GM23338 (cell line): ENCODE data around the gene AKR1C4. TPM values are rescaled to one million over a fixed set of nuclear protein-coding genes. Genes with fewer than 3 reads are reported as not detected.
A peak's percentile ranks its signal among the peaks of the same experiment; 100 is the strongest.

Experiments used
- ATAC-seq: fragments of 200-7000 bp; cut with Tn5 transposase; 3 replicates; pipeline ENCODE4 v1.9.1; 2020
- DNase-seq: peaks from one replicate; pipeline ENCODE4 v3.0.0-alpha.2; 2015; ENCODE audit warnings: low spot score
- H2AFZ ChIP-seq: fragments of 200-600 bp; sonication (generic); 2 replicates; pipeline ENCODE4 v1.8.0; 2016; ENCODE audit warnings: antibody characterized with exemption, mild to moderate bottlenecking, moderate library complexity
- H3F3A ChIP-seq: fragments of 200-600 bp; sonication (generic); replicated peaks from 2 replicates; pipeline ENCODE4 v1.8.0; 2017; ENCODE audit warnings: antibody characterized with exemption, mixed run types, low read depth
- H3K27ac ChIP-seq: fragments of 200-600 bp; sonication (generic); 2 replicates; pipeline ENCODE4 v1.6.1; 2016; ENCODE audit warnings: low read depth
- H3K27me3 ChIP-seq: fragments of 200-600 bp; sonication (generic); 2 replicates; pipeline ENCODE4 v1.8.0; 2016; ENCODE audit warnings: mild to moderate bottlenecking, mixed run types, moderate library complexity; ENCODE audit not compliant: insufficient read depth
- H3K36me3 ChIP-seq: fragments of 200-600 bp; sonication (generic); 2 replicates; pipeline ENCODE4 v1.8.0; 2016; ENCODE audit warnings: mild to moderate bottlenecking; ENCODE audit not compliant: insufficient read depth
- H3K4me1 ChIP-seq: fragments of 200-600 bp; sonication (generic); 2 replicates; pipeline ENCODE4 v1.8.0; 2016; ENCODE audit warnings: mild to moderate bottlenecking, moderate library complexity; ENCODE audit not compliant: insufficient read depth
- H3K4me2 ChIP-seq: fragments of 200-600 bp; sonication (generic); 2 replicates; pipeline ENCODE4 v1.7.1; 2017; ENCODE audit warnings: mixed run types
- H3K4me3 ChIP-seq: fragments of 200-600 bp; sonication (generic); 2 replicates; pipeline ENCODE4 v1.6.1; 2016; ENCODE audit warnings: mixed run types
- H3K79me2 ChIP-seq: fragments of 200-600 bp; sonication (generic); replicated peaks from 2 replicates; pipeline ENCODE4 v1.8.0; 2017; ENCODE audit warnings: mild to moderate bottlenecking; ENCODE audit not compliant: insufficient read depth
- H3K9me2 ChIP-seq: fragments of 200-600 bp; sonication (generic); 2 replicates; pipeline ENCODE4 v1.8.0; 2017; ENCODE audit not compliant: insufficient read depth
- H4K20me1 ChIP-seq: fragments of 200-600 bp; sonication (generic); replicated peaks from 2 replicates; pipeline ENCODE4 v1.8.0; 2017; ENCODE audit warnings: mild to moderate bottlenecking; ENCODE audit not compliant: insufficient read depth
- H3K27ac Mint-ChIP-seq: 2 replicates; pipeline ENCODE4 v1.8.0; 2020; ENCODE audit warnings: inconsistent platforms, mild to moderate bottlenecking, moderate library complexity, mixed read lengths
- H3K27me3 Mint-ChIP-seq: 3 replicates; pipeline ENCODE4 v1.8.0; 2022; ENCODE audit warnings: low read depth, mild to moderate bottlenecking, moderate library complexity, mixed read lengths, inconsistent platforms; ENCODE audit not compliant: insufficient read depth, poor library complexity
- H3K36me3 Mint-ChIP-seq: 3 replicates; pipeline ENCODE4 v1.8.0; 2021; ENCODE audit warnings: low read depth, mild to moderate bottlenecking, inconsistent platforms, moderate library complexity, mixed read lengths
- H3K4me1 Mint-ChIP-seq: 3 replicates; pipeline ENCODE4 v1.8.0; 2020; ENCODE audit warnings: mild to moderate bottlenecking, inconsistent platforms, mixed read lengths
- H3K4me3 Mint-ChIP-seq: 3 replicates; pipeline ENCODE4 v1.8.0; 2021; ENCODE audit warnings: moderate library complexity, mild to moderate bottlenecking, inconsistent platforms, mixed read lengths
- H3K9me3 Mint-ChIP-seq: 3 replicates; pipeline ENCODE4 v1.8.0; 2020; ENCODE audit warnings: moderate library complexity, mild to moderate bottlenecking, inconsistent platforms, mixed read lengths
- CREB1 ChIP-seq: fragments of 250-450 bp; sonication (Bioruptor Pico); IDR thresholded peaks from 2 replicates; pipeline ENCODE4 v1.5.0; 2020; ENCODE audit warnings: low read depth, mild to moderate bottlenecking, moderate library complexity
- ETS1 ChIP-seq: IDR thresholded peaks from 2 replicates; pipeline ENCODE4 v1.6.1; 2016; ENCODE audit warnings: antibody characterized with exemption
- EZH2 ChIP-seq: fragments of 200-600 bp; sonication (generic); IDR thresholded peaks from one replicate; pipeline ENCODE4 v1.8.0; 2017; ENCODE audit warnings: antibody characterized with exemption, mild to moderate bottlenecking, low read depth; ENCODE audit not compliant: unreplicated experiment
- EZH2phosphoT487 ChIP-seq: fragments of 200-600 bp; sonication (generic); IDR thresholded peaks from one replicate; pipeline ENCODE4 v1.8.1; 2018; ENCODE audit warnings: antibody characterized with exemption; ENCODE audit not compliant: unreplicated experiment
- NANOG ChIP-seq: IDR thresholded peaks from 2 replicates; pipeline ENCODE4 v1.6.1; 2016; ENCODE audit warnings: antibody characterized with exemption, borderline replicate concordance
- POLR2AphosphoS5 ChIP-seq: IDR thresholded peaks from 2 replicates; pipeline ENCODE4 v1.6.1; 2016; ENCODE audit warnings: antibody characterized with exemption, low read depth
- STAT1 ChIP-seq: IDR thresholded peaks from one replicate; pipeline ENCODE4 v1.6.1; 2016; ENCODE audit warnings: antibody characterized with exemption; ENCODE audit not compliant: unreplicated experiment
- ZNF114 ChIP-seq: fragments of 250-450 bp; sonication (Bioruptor Pico); IDR thresholded peaks from 2 replicates; pipeline ENCODE4 v1.5.0; 2020; ENCODE audit warnings: mild to moderate bottlenecking, moderate library complexity
- ZNF331 ChIP-seq: fragments of 250-450 bp; sonication (Bioruptor Pico); IDR thresholded peaks from 2 replicates; pipeline ENCODE4 v1.5.0; 2020; ENCODE audit warnings: low read depth, mild to moderate bottlenecking, moderate library complexity
- polyA plus RNA-seq: library from polyadenylated mRNA; unstranded; fragments of >200 nt; fragmentation: Nextera tagmentation; extraction: Ambion mirVana; gene quantifications from 2 replicates; pipeline ENCODE4 v1.2.1, GENCODE V29; 2016
- total RNA-seq: library from RNA; depleted of rRNA; stranded (reverse); fragments of >200 nt; shearing (Covaris generic); gene quantifications from 2 replicates; pipeline ENCODE4 v1.2.3, GENCODE V29; 2014
- TF ChIP-seq, protein P1 (sequence below), 2 experiments: fragments of 200-600 bp in 1 of 2; sonication (generic) in 1 of 2; conservative IDR thresholded peaks; 2 replicates each; pipeline versions ENCODE4 v1.5.1 to v1.6.1; 2016 to 2017; ENCODE audit warnings: antibody characterized with exemption in 2 of 2, low read depth in 2 of 2, mild to moderate bottlenecking in 2 of 2, moderate library complexity in 1 of 2
- TF ChIP-seq, protein P2 (sequence below): IDR thresholded peaks from one replicate; pipeline ENCODE4 v1.6.1; 2018; ENCODE audit warnings: antibody characterized with exemption; ENCODE audit not compliant: unreplicated experiment

AKR1C4 gene
- total and polyA plus RNA-seq, 2 experiments from 2014 or later = not detected

DNA sequence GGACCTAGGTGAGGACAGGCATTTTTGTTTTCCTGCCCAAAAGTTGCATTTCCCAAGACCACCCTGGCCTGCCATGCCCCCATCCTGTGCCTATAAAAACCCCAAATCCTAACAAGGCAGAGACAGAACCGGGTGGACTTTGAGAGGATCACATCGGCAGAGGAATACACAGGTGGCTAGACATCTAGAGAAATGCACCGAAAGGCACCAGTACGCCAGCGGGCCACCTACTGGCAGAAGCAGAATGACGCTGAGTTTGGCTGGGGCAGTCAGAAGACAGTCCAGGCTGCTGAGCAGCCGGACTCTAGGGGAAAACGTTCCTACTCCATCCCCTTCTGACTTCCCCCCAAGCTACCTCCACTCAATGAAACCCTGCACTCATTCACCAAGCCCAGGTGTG, 2.8 kb downstream of the AKR1C4 start:
- Histone ChIP-seq H4K20me1 (no peaks in the 10 kb centered on the region), H3K4me3 (no peak overlapping the region), H2AFZ (no peak overlapping the region), H3K79me2 (no peaks in the 10 kb centered on the region), H3F3A (no peaks in the 10 kb centered on the region), H3K9me2 (0 out of 2 replicates have a peak, but pooled peaks cover under 1% of the 10 kb centered on the region), H3K27me3 (no peaks in the 10 kb centered on the region), H3K4me1 (no peaks in the 10 kb centered on the region), H3K27ac (no peak overlapping the region), H3K4me2 (no peak overlapping the region), H3K36me3 (no peaks in the 10 kb centered on the region)
- Mint-ChIP-seq H3K27me3 (no peaks in the 10 kb centered on the region), H3K4me3 (no peak overlapping the region), H3K27ac (no peak overlapping the region), H3K36me3 (no peaks in the 10 kb centered on the region), H3K4me1 (no peaks in the 10 kb centered on the region), H3K9me3 (peaks cover 14% of the 10 kb centered on the region)
- ATAC-seq (peak; percentile 78), DNase-seq (peak; percentile 44)
- TF ChIP-seq, protein P1, sequence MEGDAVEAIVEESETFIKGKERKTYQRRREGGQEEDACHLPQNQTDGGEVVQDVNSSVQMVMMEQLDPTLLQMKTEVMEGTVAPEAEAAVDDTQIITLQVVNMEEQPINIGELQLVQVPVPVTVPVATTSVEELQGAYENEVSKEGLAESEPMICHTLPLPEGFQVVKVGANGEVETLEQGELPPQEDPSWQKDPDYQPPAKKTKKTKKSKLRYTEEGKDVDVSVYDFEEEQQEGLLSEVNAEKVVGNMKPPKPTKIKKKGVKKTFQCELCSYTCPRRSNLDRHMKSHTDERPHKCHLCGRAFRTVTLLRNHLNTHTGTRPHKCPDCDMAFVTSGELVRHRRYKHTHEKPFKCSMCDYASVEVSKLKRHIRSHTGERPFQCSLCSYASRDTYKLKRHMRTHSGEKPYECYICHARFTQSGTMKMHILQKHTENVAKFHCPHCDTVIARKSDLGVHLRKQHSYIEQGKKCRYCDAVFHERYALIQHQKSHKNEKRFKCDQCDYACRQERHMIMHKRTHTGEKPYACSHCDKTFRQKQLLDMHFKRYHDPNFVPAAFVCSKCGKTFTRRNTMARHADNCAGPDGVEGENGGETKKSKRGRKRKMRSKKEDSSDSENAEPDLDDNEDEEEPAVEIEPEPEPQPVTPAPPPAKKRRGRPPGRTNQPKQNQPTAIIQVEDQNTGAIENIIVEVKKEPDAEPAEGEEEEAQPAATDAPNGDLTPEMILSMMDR (conservative IDR thresholded peaks at IDR 0.05; ENCODE audit: low read depth in 2 of 2) = peak; percentile 48 to 61
- no peak for TF ChIP-seq ETS1

DNA sequence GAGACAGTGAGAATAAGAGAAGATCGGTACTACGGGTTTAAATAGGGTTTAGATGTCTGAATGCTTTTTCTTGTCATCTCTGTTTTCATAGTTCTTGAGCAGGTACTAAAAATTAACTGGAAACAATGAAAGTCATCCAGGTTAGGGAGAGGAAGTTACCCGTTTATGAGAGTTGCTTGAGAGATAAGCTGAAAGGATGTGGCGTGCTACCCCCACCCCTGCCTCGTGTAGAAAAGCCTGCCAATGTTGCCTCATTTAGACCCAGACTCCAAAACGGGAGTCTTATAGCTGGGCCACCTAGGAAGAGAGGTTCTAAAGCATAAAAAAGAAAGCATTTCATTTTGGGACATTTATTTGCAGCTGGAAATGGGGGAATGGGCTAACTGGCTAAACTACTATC, 10.2 kb downstream of the AKR1C4 start:
- H3K4me1 Mint-ChIP-seq = no peaks in the 10 kb centered on the region
- ATAC-seq (no peak), DNase-seq (no peak)
- H3K4me3 Mint-ChIP-seq = no peak overlapping the region
- Histone ChIP-seq H3K4me3 (no peak overlapping the region), H2AFZ (no peak overlapping the region), H3K4me2 (no peak overlapping the region), H4K20me1 (no peaks in the 10 kb centered on the region), H3K27ac (no peak overlapping the region), H3K27me3 (no peaks in the 10 kb centered on the region), H3F3A (no peaks in the 10 kb centered on the region), H3K9me2 (peaks cover 8% of the 10 kb centered on the region; the same call in 1 of the 2 replicates), H3K4me1 (no peaks in the 10 kb centered on the region), H3K79me2 (no peaks in the 10 kb centered on the region), H3K36me3 (no peaks in the 10 kb centered on the region)
- no peaks in the 10 kb centered on the region for H3K27me3 Mint-ChIP-seq
- no peak overlapping the region for H3K27ac Mint-ChIP-seq
- peaks cover 10% of the 10 kb centered on the region; the same call in 2 of the 3 replicates for H3K36me3 Mint-ChIP-seq
- H3K9me3 Mint-ChIP-seq = peaks cover 39% of the 10 kb centered on the region
- no peak for TF ChIP-seq CREB1
- TF ChIP-seq, protein P1 (conservative IDR thresholded peaks at IDR 0.05; ENCODE audit: low read depth in 2 of 2) = no peak
- no peak for TF ChIP-seq NANOG
- TF ChIP-seq EZH2 = no peak
- no peak for TF ChIP-seq ZNF331 (CRISPR knock-in tag)
- TF ChIP-seq POLR2AphosphoS5 = no peak
- TF ChIP-seq EZH2phosphoT487 = no peak
- TF ChIP-seq STAT1 = no peak
- no peak for TF ChIP-seq ETS1
- TF ChIP-seq, protein P2, sequence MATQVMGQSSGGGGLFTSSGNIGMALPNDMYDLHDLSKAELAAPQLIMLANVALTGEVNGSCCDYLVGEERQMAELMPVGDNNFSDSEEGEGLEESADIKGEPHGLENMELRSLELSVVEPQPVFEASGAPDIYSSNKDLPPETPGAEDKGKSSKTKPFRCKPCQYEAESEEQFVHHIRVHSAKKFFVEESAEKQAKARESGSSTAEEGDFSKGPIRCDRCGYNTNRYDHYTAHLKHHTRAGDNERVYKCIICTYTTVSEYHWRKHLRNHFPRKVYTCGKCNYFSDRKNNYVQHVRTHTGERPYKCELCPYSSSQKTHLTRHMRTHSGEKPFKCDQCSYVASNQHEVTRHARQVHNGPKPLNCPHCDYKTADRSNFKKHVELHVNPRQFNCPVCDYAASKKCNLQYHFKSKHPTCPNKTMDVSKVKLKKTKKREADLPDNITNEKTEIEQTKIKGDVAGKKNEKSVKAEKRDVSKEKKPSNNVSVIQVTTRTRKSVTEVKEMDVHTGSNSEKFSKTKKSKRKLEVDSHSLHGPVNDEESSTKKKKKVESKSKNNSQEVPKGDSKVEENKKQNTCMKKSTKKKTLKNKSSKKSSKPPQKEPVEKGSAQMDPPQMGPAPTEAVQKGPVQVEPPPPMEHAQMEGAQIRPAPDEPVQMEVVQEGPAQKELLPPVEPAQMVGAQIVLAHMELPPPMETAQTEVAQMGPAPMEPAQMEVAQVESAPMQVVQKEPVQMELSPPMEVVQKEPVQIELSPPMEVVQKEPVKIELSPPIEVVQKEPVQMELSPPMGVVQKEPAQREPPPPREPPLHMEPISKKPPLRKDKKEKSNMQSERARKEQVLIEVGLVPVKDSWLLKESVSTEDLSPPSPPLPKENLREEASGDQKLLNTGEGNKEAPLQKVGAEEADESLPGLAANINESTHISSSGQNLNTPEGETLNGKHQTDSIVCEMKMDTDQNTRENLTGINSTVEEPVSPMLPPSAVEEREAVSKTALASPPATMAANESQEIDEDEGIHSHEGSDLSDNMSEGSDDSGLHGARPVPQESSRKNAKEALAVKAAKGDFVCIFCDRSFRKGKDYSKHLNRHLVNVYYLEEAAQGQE = no peak
- no peak for TF ChIP-seq ZNF114
